NCI-H524 treated with DMSO at 0.1 percent for 48 hours (cell line): Measurements from ENCODE around the gene CD44.

ENCODE experiments used
- DNase-seq: peaks from one replicate; lab custom pipeline; 2025; lab: John Stamatoyannopoulos, UW

Gene CD44

GRCh38 chr11:35237860-35238715 is 99.1 kb downstream of the CD44 start:
- no peak for DNase-seq

- DNase-seq: no peak
Measured at GRCh38 chr11:35238882-35239281, 99.9 kb downstream of the CD44 start.

GRCh38 chr11:35239471-35240075 is 100.6 kb downstream of the CD44 start:
- no peak for DNase-seq

GRCh38 chr11:35241083-35241482 is 102.1 kb downstream of the CD44 start:
- no peak for DNase-seq

GRCh38 chr11:35241531-35241930 is 102.6 kb downstream of the CD44 start:
- no peak for DNase-seq

- DNase-seq: no peak
Measured at GRCh38 chr11:35242412-35243242, 103.7 kb downstream of the CD44 start.

- DNase-seq: no peak
Measured at GRCh38 chr11:35243774-35244173, 104.8 kb downstream of the CD44 start.

- DNase-seq: no peak
Measured at GRCh38 chr11:35245056-35245455, 106.1 kb downstream of the CD44 start.

GRCh38 chr11:35245786-35246185 is 106.8 kb downstream of the CD44 start:
- no peak for DNase-seq

GRCh38 chr11:35246745-35247144 is 107.8 kb downstream of the CD44 start:
- no peak for DNase-seq

GRCh38 chr11:35247428-35247827 is 108.5 kb downstream of the CD44 start:
- no peak for DNase-seq

- DNase-seq: no peak
Measured at GRCh38 chr11:35247863-35248262, 108.9 kb downstream of the CD44 start.

GRCh38 chr11:35248558-35249323 is 109.8 kb downstream of the CD44 start:
- DNase-seq: no peak

- DNase-seq: no peak
Measured at GRCh38 chr11:35250192-35250591, 111.2 kb downstream of the CD44 start.

- DNase-seq: no peak
Measured at GRCh38 chr11:35250621-35251020, 111.7 kb downstream of the CD44 start.

GRCh38 chr11:35253237-35253636 is 114.3 kb downstream of the CD44 start:
- no peak for DNase-seq

- no peak for DNase-seq
Measured at GRCh38 chr11:35255514-35255913, 116.5 kb downstream of the CD44 start.

- no peak for DNase-seq
Measured at GRCh38 chr11:35256296-35256695, 117.3 kb downstream of the CD44 start.

GRCh38 chr11:35257281-35257680 is 118.3 kb downstream of the CD44 start:
- no peak for DNase-seq

GRCh38 chr11:35259529-35259928 is 120.6 kb downstream of the CD44 start:
- no peak for DNase-seq

GRCh38 chr11:35260342-35260985 is 121.5 kb downstream of the CD44 start:
- no peak for DNase-seq
